GM12878 (cell line): ENCODE measurements around the gene MRPL23. TPM values are rescaled to one million over a fixed set of nuclear protein-coding genes. Genes with fewer than 3 reads are reported as not detected.

ENCODE experiments used
- ATAC-seq: fragments of 200-7000 bp; cut with Tn5 transposase; 3 replicates; pipeline ENCODE4 v1.9.1; 2020; ENCODE audit warnings: mild to moderate bottlenecking, moderate library complexity
- BruUV-seq: library from RNA; stranded (reverse); fragments of 400-500 nt; replicated peaks from 2 replicates; lab custom pipeline; 2021; lab: Mats Ljungman, UMichigan
- CTCF ChIA-PET: fragments of 300-600 bp; sonication (Branson Sonifier 250); formaldehyde crosslinking; extraction: SDS; loops from one replicate; lab custom pipeline; 2021; ENCODE audit warnings: inconsistent platforms; lab: Yijun Ruan, JAX
- POLR2A ChIA-PET: fragments of 350-600 bp; formaldehyde crosslinking; extraction: SDS; loops from one replicate; lab custom pipeline; 2021; ENCODE audit warnings: inconsistent platforms; lab: Charles Lee
- RAD21 ChIA-PET: fragments of 300-600 bp; sonication (Branson Sonifier 250); formaldehyde crosslinking; loops from one replicate; lab custom pipeline; 2023; ENCODE audit warnings: antibody characterized with exemption; ENCODE audit not compliant: unreplicated experiment; lab: Charles Lee
- SMC1A ChIA-PET: fragments of 300-600 bp; sonication (Branson Sonifier 250); formaldehyde crosslinking; loops from one replicate; lab custom pipeline; 2023; ENCODE audit not compliant: unreplicated experiment, uncharacterized antibody; lab: Charles Lee
- DNase-seq: peaks from one replicate; pipeline ENCODE4 v3.0.0-alpha.2; 2011; ENCODE audit warnings: low read depth, low spot score
- FAIRE-seq: peaks from 3 replicates; lab custom pipeline; 2011; peaks lifted over from hg19 to GRCh38; lab: Jason Lieb, UNC
- H2AFZ ChIP-seq: 2 replicates; pipeline ENCODE4 v1.6.0; 2011; ENCODE audit warnings: low read depth, low read length, control low read depth; ENCODE audit not compliant: control insufficient read depth
- H3K27ac ChIP-seq: 2 replicates; pipeline ENCODE4 v1.5.1; 2011; ENCODE audit warnings: control low read depth; ENCODE audit not compliant: control insufficient read depth, insufficient read depth
- H3K27me3 ChIP-seq, 2 experiments: replicated peaks in 1 of 2; 2 replicates each; pipeline versions ENCODE4 v1.6.0 to v1.6.1; 2011; ENCODE audit warnings: low read length in 1 of 2; ENCODE audit not compliant: control insufficient read depth in 2 of 2, insufficient read depth in 2 of 2
- H3K36me3 ChIP-seq, 2 experiments: 2 replicates each; pipeline ENCODE4 v1.5.1; 2011; ENCODE audit warnings: low read length in 1 of 2; ENCODE audit not compliant: control insufficient read depth in 2 of 2, insufficient read depth in 2 of 2
- H3K4me1 ChIP-seq: 2 replicates; pipeline ENCODE4 v1.6.1; 2011; ENCODE audit warnings: mild to moderate bottlenecking, low read length, moderate library complexity, mixed read lengths; ENCODE audit not compliant: control insufficient read depth, insufficient read depth
- H3K4me2 ChIP-seq: 2 replicates; pipeline ENCODE4 v1.6.0; 2011; ENCODE audit warnings: control low read depth; ENCODE audit not compliant: control insufficient read depth, insufficient read depth
- H3K4me3 ChIP-seq: fragments of 200-600 bp; sonication (generic); 2 replicates; pipeline ENCODE4 v1.5.1; 2016
- H3K79me2 ChIP-seq: 2 replicates; pipeline ENCODE4 v1.6.0; 2011; ENCODE audit warnings: low read length; ENCODE audit not compliant: control insufficient read depth, insufficient read depth
- H3K9ac ChIP-seq: 2 replicates; pipeline ENCODE4 v1.8.0; 2011; ENCODE audit warnings: low read length, control low read depth, mixed read lengths; ENCODE audit not compliant: control insufficient read depth, insufficient read depth
- H3K9me3 ChIP-seq: replicated peaks from 3 replicates; pipeline ENCODE4 v1.5.1; 2011; ENCODE audit warnings: mild to moderate bottlenecking, low read length; ENCODE audit not compliant: control insufficient read depth, insufficient read depth
- H4K20me1 ChIP-seq: 2 replicates; pipeline ENCODE4 v1.6.0; 2011; ENCODE audit not compliant: control insufficient read depth, insufficient read depth
- EZH2 ChIP-seq: IDR thresholded peaks from 2 replicates; pipeline ENCODE4 v1.6.1; 2012; ENCODE audit warnings: low read depth, mild to moderate bottlenecking, control low read depth, inconsistent platforms, low read length, borderline replicate concordance; ENCODE audit not compliant: control insufficient read depth
- GATAD2B ChIP-seq: fragments of 450-650 bp; conservative IDR thresholded peaks from 2 replicates; pipeline ENCODE4 v1.6.1; 2017; ENCODE audit warnings: low read depth, mild to moderate bottlenecking, moderate library complexity
- HDGF ChIP-seq: fragments of 450-650 bp; IDR thresholded peaks from 2 replicates; pipeline ENCODE4 v1.6.1; 2016; ENCODE audit warnings: antibody characterized with exemption
- MLLT1 ChIP-seq: fragments of 450-650 bp; IDR thresholded peaks from 2 replicates; pipeline ENCODE4 v1.6.1; 2016; ENCODE audit warnings: mild to moderate bottlenecking
- NFYB ChIP-seq: IDR thresholded peaks from 2 replicates; pipeline ENCODE4 v1.6.1; 2011; ENCODE audit warnings: low read depth, mild to moderate bottlenecking, low read length, improper control_type of control experiment, moderate library complexity; ENCODE audit not compliant: insufficient read depth
- NR2F1 ChIP-seq: fragments of 450-650 bp; conservative IDR thresholded peaks from 2 replicates; pipeline ENCODE4 v1.6.1; 2017; ENCODE audit warnings: mild to moderate bottlenecking
- PAX5 ChIP-seq: IDR thresholded peaks from 2 replicates; pipeline ENCODE4 v1.6.1; 2011; ENCODE audit warnings: low read depth, low read length, borderline replicate concordance
- PBX3 ChIP-seq: IDR thresholded peaks from 2 replicates; pipeline ENCODE4 v1.6.1; 2011; ENCODE audit warnings: mild to moderate bottlenecking, low read depth, low read length, moderate library complexity; ENCODE audit not compliant: insufficient replicate concordance
- POLR2A ChIP-seq: IDR thresholded peaks from 2 replicates; pipeline ENCODE4 v1.6.1; 2011; ENCODE audit warnings: low read depth, mild to moderate bottlenecking, low read length
- POLR2AphosphoS2 ChIP-seq: IDR thresholded peaks from 2 replicates; pipeline ENCODE4 v1.6.1; 2011; ENCODE audit warnings: low read depth, mild to moderate bottlenecking, low read length, improper control_type of control experiment, moderate library complexity
- SP1 ChIP-seq: IDR thresholded peaks from one replicate; pipeline ENCODE4 v1.6.1; 2011; ENCODE audit warnings: low read depth, low read length
- SREBF2 ChIP-seq: IDR thresholded peaks from 2 replicates; pipeline ENCODE4 v1.6.1; 2012; ENCODE audit warnings: mild to moderate bottlenecking, low read length
- TCF12 ChIP-seq: IDR thresholded peaks from 2 replicates; pipeline ENCODE4 v1.6.1; 2011; ENCODE audit warnings: low read depth, mild to moderate bottlenecking, low read length
- ZBED1 ChIP-seq: IDR thresholded peaks from 2 replicates; pipeline ENCODE4 v1.6.1; 2016; ENCODE audit warnings: borderline replicate concordance
- ZNF622 ChIP-seq: fragments of 450-650 bp; IDR thresholded peaks from 2 replicates; pipeline ENCODE4 v1.6.1; 2017; ENCODE audit warnings: mild to moderate bottlenecking, inconsistent platforms
- WGBS: methylation state at CpG from one replicate; pipeline ENCODE4 v1.1.6; 2016; ENCODE audit warnings: low lambda C conversion rate; ENCODE audit not compliant: insufficient replicate concordance, insufficient coverage; ENCODE audit errors: missing lambda C conversion rate; 5-methylcytosine and 5-hydroxymethylcytosine counted together
- in situ Hi-C: fragments of 300-500 bp; cut with MboI; formaldehyde crosslinking; loops from 9 replicates; pipeline ENCODE4 v1.14.3; 2018; ENCODE audit warnings: mixed read lengths
- intact Hi-C: fragments of 100-400 bp; cut with micrococcal nuclease; formaldehyde crosslinking; loops from one replicate; pipeline ENCODE4 v1.14.2; 2022; ENCODE audit not compliant: unreplicated experiment
- polyA plus RNA-seq, 11 experiments: library from polyadenylated mRNA; depleted of rRNA in 4 of 11; unstranded in 6 of 11; stranded (reverse) in 5 of 11; fragments of >200 nt; fragmentation: Nextera tagmentation in 4 of 11; fragmentation: Illumina TruSeq in 1 of 11; extraction: Ambion mirVana in 4 of 11; extraction: Trizol in 1 of 11; gene quantifications; 1 replicate in 1 of 11; 2 replicates in 10 of 11; pipeline versions ENCODE4 v1.2.1 to v1.2.3, GENCODE V29; 2011 to 2016; ENCODE audit warnings: inconsistent platforms in 2 of 11, missing spikeins in 2 of 11, low read depth in 1 of 11
- total RNA-seq, 4 experiments: library from RNA; depleted of rRNA in 3 of 4; stranded (reverse); fragments of >200 nt in 3 of 4; fragmentation: Illumina TruSeq in 1 of 4; extraction: Trizol in 1 of 4; gene quantifications; 2 replicates each; pipeline versions ENCODE4 v1.2.1 to v1.2.3, GENCODE V29; 2013 to 2021
- TF ChIP-seq, protein P1 (sequence below): fragments of 150-350 bp; IDR thresholded peaks from 2 replicates; pipeline ENCODE4 v1.6.1; 2014; ENCODE audit warnings: mild to moderate bottlenecking, low read depth, low read length
- TF ChIP-seq, protein P2 (sequence below), 3 experiments: IDR thresholded peaks in 2 of 3; conservative IDR thresholded peaks in 1 of 3; 2 replicates each; pipeline ENCODE4 v1.5.1; 2011; ENCODE audit warnings: low read depth in 3 of 3, low read length in 3 of 3, mild to moderate bottlenecking in 3 of 3, control low read depth in 2 of 3, moderate library complexity in 2 of 3, inconsistent platforms in 1 of 3, mixed read lengths in 1 of 3; ENCODE audit not compliant: control insufficient read depth in 2 of 3, insufficient read depth in 1 of 3; ENCODE audit errors: extremely low read depth in 1 of 3

MRPL23 gene
- total and polyA plus RNA-seq, 10 of the 15 experiments (the other 5 are each of a cell fraction or from before 2014, with no cell fraction given) = 1.6 to 207 (median 126) TPM

GRCh38 chr11:1912289-1912878 lies 34.7 kb upstream of the MRPL23 start:
- Histone ChIP-seq H3K9ac (no peak overlapping the region), H3K36me3 (no peaks in the 10 kb centered on the region), H2AFZ (no peak overlapping the region), H3K27ac (no peak overlapping the region), H3K9me3 (no peaks in the 10 kb centered on the region; the same call in 2 of the 3 replicates), H3K4me1 (no peaks in the 10 kb centered on the region), H3K4me2 (no peak overlapping the region), H3K79me2 (no peaks in the 10 kb centered on the region), H3K4me3 (no peak overlapping the region), H4K20me1 (no peaks in the 10 kb centered on the region), H3K27me3 (no peaks in the 10 kb centered on the region)
- ChIA-PET RAD21 (no interaction called here), SMC1A (no interaction called here), CTCF (interaction anchor here (0.7 to 1.0 kb wide), 2 partner anchors 9 to 31 kb away, joined by 3 to 4 read pairs; no protein-coding TSS in a partner anchor), POLR2A (no interaction called here)
- BruUV-seq = no TSS peak
- intact Hi-C loops (no loop called here), in situ Hi-C loops (no loop called here)
- ATAC-seq (no peak), FAIRE-seq (no peak), DNase-seq (no peak)
- WGBS = 49% methylated on average over 13 of the region's 13 CpGs
- TF ChIP-seq, protein P1, sequence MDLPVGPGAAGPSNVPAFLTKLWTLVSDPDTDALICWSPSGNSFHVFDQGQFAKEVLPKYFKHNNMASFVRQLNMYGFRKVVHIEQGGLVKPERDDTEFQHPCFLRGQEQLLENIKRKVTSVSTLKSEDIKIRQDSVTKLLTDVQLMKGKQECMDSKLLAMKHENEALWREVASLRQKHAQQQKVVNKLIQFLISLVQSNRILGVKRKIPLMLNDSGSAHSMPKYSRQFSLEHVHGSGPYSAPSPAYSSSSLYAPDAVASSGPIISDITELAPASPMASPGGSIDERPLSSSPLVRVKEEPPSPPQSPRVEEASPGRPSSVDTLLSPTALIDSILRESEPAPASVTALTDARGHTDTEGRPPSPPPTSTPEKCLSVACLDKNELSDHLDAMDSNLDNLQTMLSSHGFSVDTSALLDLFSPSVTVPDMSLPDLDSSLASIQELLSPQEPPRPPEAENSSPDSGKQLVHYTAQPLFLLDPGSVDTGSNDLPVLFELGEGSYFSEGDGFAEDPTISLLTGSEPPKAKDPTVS = no peak
- no peak for TF ChIP-seq PAX5
- no peak for TF ChIP-seq PBX3
- TF ChIP-seq SREBF2 = no peak
- TF ChIP-seq POLR2AphosphoS2 = no peak
- no peak for TF ChIP-seq MLLT1
- TF ChIP-seq ZBED1 = no peak
- no peak for TF ChIP-seq POLR2A
- TF ChIP-seq EZH2 = no peak
- TF ChIP-seq TCF12 = no peak
- TF ChIP-seq, protein P2, sequence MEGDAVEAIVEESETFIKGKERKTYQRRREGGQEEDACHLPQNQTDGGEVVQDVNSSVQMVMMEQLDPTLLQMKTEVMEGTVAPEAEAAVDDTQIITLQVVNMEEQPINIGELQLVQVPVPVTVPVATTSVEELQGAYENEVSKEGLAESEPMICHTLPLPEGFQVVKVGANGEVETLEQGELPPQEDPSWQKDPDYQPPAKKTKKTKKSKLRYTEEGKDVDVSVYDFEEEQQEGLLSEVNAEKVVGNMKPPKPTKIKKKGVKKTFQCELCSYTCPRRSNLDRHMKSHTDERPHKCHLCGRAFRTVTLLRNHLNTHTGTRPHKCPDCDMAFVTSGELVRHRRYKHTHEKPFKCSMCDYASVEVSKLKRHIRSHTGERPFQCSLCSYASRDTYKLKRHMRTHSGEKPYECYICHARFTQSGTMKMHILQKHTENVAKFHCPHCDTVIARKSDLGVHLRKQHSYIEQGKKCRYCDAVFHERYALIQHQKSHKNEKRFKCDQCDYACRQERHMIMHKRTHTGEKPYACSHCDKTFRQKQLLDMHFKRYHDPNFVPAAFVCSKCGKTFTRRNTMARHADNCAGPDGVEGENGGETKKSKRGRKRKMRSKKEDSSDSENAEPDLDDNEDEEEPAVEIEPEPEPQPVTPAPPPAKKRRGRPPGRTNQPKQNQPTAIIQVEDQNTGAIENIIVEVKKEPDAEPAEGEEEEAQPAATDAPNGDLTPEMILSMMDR (IDR thresholded peaks at IDR 0.05 in 2 of 3, conservative IDR thresholded peaks at IDR 0.05 in 1 of 3; ENCODE audit: control insufficient read depth in 2 of 3, extremely low read depth in 1 of 3, insufficient read depth in 1 of 3, low read depth in 3 of 3, low read length in 3 of 3) = no peak
- no peak for TF ChIP-seq NFYB
- TF ChIP-seq NR2F1 = no peak
- no peak for TF ChIP-seq GATAD2B
- no peak for TF ChIP-seq SP1
- no peak for TF ChIP-seq ZNF622
- no peak for TF ChIP-seq HDGF
